Fibroblast of pulmonary artery (primary cell): ENCODE data around the gene FZD8.

Source experiments
- DNase-seq: peaks from one replicate; pipeline ENCODE4 v3.0.0-alpha.2; 2010; ENCODE audit warnings: low read depth
- H3K4me3 ChIP-seq: replicated peaks from 2 replicates; pipeline ENCODE4 v1.5.1; 2011; ENCODE audit warnings: low read depth, mild to moderate bottlenecking, control low read depth, low read length, moderate library complexity
- TF ChIP-seq, protein P1 (sequence below): IDR thresholded peaks from 2 replicates; pipeline ENCODE4 v1.5.1; 2011; ENCODE audit warnings: mild to moderate bottlenecking, control low read depth, low read length, inconsistent platforms; ENCODE audit errors: missing control alignments

FZD8 gene

GRCh38 chr10:35614312-35614711 is 27.8 kb downstream of the FZD8 start:
- no peak for DNase-seq
- no peak overlapping the region for H3K4me3 ChIP-seq
- TF ChIP-seq, protein P1, sequence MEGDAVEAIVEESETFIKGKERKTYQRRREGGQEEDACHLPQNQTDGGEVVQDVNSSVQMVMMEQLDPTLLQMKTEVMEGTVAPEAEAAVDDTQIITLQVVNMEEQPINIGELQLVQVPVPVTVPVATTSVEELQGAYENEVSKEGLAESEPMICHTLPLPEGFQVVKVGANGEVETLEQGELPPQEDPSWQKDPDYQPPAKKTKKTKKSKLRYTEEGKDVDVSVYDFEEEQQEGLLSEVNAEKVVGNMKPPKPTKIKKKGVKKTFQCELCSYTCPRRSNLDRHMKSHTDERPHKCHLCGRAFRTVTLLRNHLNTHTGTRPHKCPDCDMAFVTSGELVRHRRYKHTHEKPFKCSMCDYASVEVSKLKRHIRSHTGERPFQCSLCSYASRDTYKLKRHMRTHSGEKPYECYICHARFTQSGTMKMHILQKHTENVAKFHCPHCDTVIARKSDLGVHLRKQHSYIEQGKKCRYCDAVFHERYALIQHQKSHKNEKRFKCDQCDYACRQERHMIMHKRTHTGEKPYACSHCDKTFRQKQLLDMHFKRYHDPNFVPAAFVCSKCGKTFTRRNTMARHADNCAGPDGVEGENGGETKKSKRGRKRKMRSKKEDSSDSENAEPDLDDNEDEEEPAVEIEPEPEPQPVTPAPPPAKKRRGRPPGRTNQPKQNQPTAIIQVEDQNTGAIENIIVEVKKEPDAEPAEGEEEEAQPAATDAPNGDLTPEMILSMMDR = no peak

GRCh38 chr10:35613597-35614226 is 28.4 kb downstream of the FZD8 start:
- no peak overlapping the region for H3K4me3 ChIP-seq
- TF ChIP-seq, protein P1 = peak; percentile 61
- peak; percentile 61 for DNase-seq

GRCh38 chr10:35613107-35613440 is 29.0 kb downstream of the FZD8 start:
- no peak overlapping the region for H3K4me3 ChIP-seq
- TF ChIP-seq, protein P1 = no peak
- no peak for DNase-seq

DNA sequence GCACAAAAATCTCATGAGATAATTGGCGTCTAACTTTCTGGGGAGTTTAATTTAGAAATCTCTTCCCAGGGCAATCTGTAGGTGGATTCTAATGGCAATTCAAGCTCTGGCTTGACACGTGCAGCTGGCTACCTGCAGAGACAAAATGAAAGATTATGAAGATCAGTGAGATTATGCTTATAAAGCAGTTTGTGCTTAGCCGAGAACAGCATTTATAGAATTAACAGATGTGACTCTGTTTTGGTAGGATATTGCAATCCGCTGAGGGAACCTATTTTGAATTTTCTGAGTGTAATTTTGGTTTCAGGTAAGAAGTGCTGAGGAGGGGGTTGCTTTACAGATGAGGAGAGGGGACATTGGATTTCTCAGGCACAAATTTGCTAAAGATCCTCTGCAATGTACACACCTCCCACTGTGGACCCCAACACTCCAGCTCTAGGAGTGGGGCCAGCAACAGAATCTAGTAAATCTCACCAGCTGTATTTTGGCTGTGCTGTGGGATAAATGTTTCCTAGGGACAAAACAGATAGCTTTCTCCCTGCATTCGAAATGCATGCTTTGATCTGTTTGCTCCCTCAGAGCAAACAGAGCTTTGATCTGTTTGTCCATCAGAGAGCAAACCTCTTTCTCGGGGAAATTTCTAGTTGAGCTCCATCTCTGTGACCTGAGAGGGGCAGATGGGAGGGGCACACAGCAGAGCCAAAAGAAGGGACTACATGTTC is 29.6 kb downstream of the FZD8 start:
- H3K4me3 ChIP-seq = no peak overlapping the region
- TF ChIP-seq, protein P1 = no peak
- no peak for DNase-seq

- TF ChIP-seq, protein P1 = peak; percentile 9
- H3K4me3 ChIP-seq = no peak overlapping the region
- DNase-seq = no peak
Measured at GRCh38 chr10:35611750-35612149, 30.3 kb downstream of the FZD8 start.

DNA sequence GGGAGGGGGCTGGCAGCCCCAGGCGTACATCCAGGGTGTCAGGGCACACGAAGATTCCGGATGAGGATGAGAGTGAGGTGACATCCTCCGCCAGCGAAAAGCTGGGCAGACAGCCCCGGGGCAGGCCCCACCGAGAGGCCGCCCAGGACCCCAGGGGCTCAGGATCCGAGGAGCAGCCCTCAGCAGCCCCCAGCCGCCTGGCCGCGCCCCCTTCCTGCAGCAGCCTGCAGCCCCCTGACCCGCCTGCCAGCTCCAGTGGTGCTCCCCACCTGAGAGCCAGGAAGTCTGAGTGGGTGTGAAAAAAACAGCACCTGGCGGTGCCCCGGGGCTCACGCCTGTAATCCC is 33.8 kb downstream of the FZD8 start:
- H3K4me3 ChIP-seq = peak overlapping the region; percentile 50
- TF ChIP-seq, protein P1 = no peak
- DNase-seq = no peak
